ENCODE measurements around the gene SCN5A.

Gene SCN5A

DNA sequence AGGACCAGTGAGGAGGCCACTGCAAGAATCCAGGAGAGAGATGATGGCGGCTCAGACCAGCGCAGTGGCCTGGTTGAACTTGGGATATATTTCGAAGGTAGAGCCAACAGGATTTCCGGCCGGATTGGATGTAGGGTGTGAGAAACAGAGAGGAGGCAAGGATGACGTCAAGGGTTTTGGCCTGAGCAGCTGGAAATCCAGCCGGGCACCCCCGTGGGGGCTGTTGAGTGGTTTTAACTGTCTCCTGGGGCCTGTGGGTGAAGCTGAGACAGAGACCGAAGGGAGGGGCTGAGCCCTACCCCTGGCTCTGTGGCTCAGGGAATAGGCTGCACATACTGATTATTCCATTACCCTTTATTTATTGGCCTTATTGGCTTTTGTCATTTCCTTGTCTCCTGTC, 107.7 kb downstream of the SCN5A start:
- peaks cover 3% of the 10 kb centered on the region; the same call in 1 of the 2 replicates for H3K36me3 ChIP-seq (ENCODE audit: insufficient read depth, low read length)
- no peaks in the 10 kb centered on the region for H3K9me3 ChIP-seq (ENCODE audit: control insufficient read depth, insufficient read depth, low read length)
- no peak overlapping the region for H3K9ac ChIP-seq (ENCODE audit: low read depth, low read length)
- H3K4me1 ChIP-seq (ENCODE audit: insufficient read depth, low read length), result no peaks in the 10 kb centered on the region

GRCh38 chr3:38538773-38539353, 110.6 kb downstream of the SCN5A start:
- no peaks in the 10 kb centered on the region for H3K4me1 ChIP-seq (ENCODE audit: insufficient read depth, low read length)
- no peak overlapping the region for H3K9ac ChIP-seq (ENCODE audit: low read depth, low read length)
- peaks cover 3% of the 10 kb centered on the region; the same call in 1 of the 2 replicates for H3K36me3 ChIP-seq (ENCODE audit: insufficient read depth, low read length)
- H3K9me3 ChIP-seq (ENCODE audit: control insufficient read depth, insufficient read depth, low read length), result no peaks in the 10 kb centered on the region

- no peaks in the 10 kb centered on the region for H3K4me1 ChIP-seq (ENCODE audit: insufficient read depth, low read length)
- peaks cover 3% of the 10 kb centered on the region; the same call in 1 of the 2 replicates for H3K36me3 ChIP-seq (ENCODE audit: insufficient read depth, low read length)
- no peaks in the 10 kb centered on the region for H3K9me3 ChIP-seq (ENCODE audit: control insufficient read depth, insufficient read depth, low read length)
- no peak overlapping the region for H3K9ac ChIP-seq (ENCODE audit: low read depth, low read length)
These were observed 112.8 kb downstream of the SCN5A start for GRCh38 chr3:38536671-38537070.

GRCh38 chr3:38534604-38535003, 114.9 kb downstream of the SCN5A start:
- H3K9ac ChIP-seq (ENCODE audit: low read depth, low read length), result no peak overlapping the region
- H3K36me3 ChIP-seq (ENCODE audit: insufficient read depth, low read length), result peaks cover 3% of the 10 kb centered on the region; the same call in 1 of the 2 replicates
- H3K4me1 ChIP-seq (ENCODE audit: insufficient read depth, low read length), result no peaks in the 10 kb centered on the region
- no peaks in the 10 kb centered on the region for H3K9me3 ChIP-seq (ENCODE audit: control insufficient read depth, insufficient read depth, low read length)

GRCh38 chr3:38534180-38534579, 115.3 kb downstream of the SCN5A start:
- H3K9ac ChIP-seq (ENCODE audit: low read depth, low read length), result no peak overlapping the region
- no peaks in the 10 kb centered on the region for H3K4me1 ChIP-seq (ENCODE audit: insufficient read depth, low read length)
- H3K36me3 ChIP-seq (ENCODE audit: insufficient read depth, low read length), result peaks cover 3% of the 10 kb centered on the region; the same call in 1 of the 2 replicates
- H3K9me3 ChIP-seq (ENCODE audit: control insufficient read depth, insufficient read depth, low read length), result no peaks in the 10 kb centered on the region

GRCh38 chr3:38533285-38533976, 116.1 kb downstream of the SCN5A start:
- Histone ChIP-seq H3K9ac (ENCODE audit: low read depth, low read length) (no peak overlapping the region), H3K4me1 (ENCODE audit: insufficient read depth, low read length) (no peaks in the 10 kb centered on the region), H3K36me3 (ENCODE audit: insufficient read depth, low read length) (peaks cover 3% of the 10 kb centered on the region; the same call in 1 of the 2 replicates), H3K9me3 (ENCODE audit: control insufficient read depth, insufficient read depth, low read length) (no peaks in the 10 kb centered on the region)

DNA sequence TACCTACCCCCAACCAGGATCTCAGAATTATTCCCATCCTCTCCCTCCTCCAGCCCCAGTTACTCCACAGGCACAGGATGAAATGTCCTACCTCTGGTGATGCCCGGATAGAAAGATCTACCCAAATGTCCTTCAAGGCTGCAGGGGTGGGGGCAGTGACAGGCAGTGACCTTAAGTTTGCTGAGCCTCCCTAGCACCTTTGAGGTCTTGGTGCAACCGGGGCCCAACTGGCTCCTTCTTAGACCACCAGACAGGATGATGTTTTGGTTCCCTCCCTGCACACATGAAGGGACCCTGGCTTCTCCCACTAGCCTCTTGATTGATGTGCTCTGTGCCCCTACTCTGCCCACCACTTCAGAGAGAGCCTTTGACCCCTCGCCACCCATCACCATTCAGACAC, 117.0 kb downstream of the SCN5A start:
- no peaks in the 10 kb centered on the region for H3K9me3 ChIP-seq (ENCODE audit: control insufficient read depth, insufficient read depth, low read length)

DNA sequence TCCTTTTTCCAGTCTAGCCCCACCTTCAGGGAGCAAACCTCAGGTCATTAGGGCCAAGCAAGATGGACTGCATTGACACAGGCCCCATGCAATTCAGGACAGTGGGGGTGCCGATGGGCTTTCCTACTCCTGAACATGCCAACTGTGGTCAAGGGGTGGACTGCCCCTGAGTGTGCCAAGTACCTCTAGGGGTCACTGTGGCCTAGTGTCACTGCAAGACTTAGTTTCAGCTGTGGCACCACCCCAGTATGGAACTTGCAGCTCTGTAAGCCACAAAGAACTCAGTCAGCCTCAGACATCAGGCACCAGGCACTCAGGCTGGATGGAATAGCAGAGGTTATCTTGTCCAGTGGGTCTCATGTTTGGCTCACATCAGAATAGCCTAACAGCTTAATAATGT, 121.0 kb downstream of the SCN5A start:
- H3K9me3 ChIP-seq (ENCODE audit: control insufficient read depth, insufficient read depth, low read length), result no peaks in the 10 kb centered on the region
- no peaks in the 10 kb centered on the region for H3K4me1 ChIP-seq (ENCODE audit: insufficient read depth, low read length)
- no peak overlapping the region for H3K9ac ChIP-seq (ENCODE audit: low read depth, low read length)
- peaks cover 6% of the 10 kb centered on the region; the same call in 1 of the 2 replicates for H3K36me3 ChIP-seq (ENCODE audit: insufficient read depth, low read length)

More for the DNA sequence above, 117.0 kb downstream of the SCN5A start:
- Histone ChIP-seq H3K36me3 (ENCODE audit: insufficient read depth, low read length) (peaks cover 3% of the 10 kb centered on the region; the same call in 1 of the 2 replicates), H3K4me1 (ENCODE audit: insufficient read depth, low read length) (no peaks in the 10 kb centered on the region), H3K9ac (ENCODE audit: low read depth, low read length) (no peak overlapping the region)

GRCh38 chr3:38526792-38527191, 122.7 kb downstream of the SCN5A start:
- Histone ChIP-seq H3K4me1 (ENCODE audit: insufficient read depth, low read length) (no peaks in the 10 kb centered on the region), H3K36me3 (ENCODE audit: insufficient read depth, low read length) (peaks cover 6% of the 10 kb centered on the region; the same call in 1 of the 2 replicates), H3K9me3 (ENCODE audit: control insufficient read depth, insufficient read depth, low read length) (no peaks in the 10 kb centered on the region), H3K9ac (ENCODE audit: low read depth, low read length) (no peak overlapping the region)

DNA sequence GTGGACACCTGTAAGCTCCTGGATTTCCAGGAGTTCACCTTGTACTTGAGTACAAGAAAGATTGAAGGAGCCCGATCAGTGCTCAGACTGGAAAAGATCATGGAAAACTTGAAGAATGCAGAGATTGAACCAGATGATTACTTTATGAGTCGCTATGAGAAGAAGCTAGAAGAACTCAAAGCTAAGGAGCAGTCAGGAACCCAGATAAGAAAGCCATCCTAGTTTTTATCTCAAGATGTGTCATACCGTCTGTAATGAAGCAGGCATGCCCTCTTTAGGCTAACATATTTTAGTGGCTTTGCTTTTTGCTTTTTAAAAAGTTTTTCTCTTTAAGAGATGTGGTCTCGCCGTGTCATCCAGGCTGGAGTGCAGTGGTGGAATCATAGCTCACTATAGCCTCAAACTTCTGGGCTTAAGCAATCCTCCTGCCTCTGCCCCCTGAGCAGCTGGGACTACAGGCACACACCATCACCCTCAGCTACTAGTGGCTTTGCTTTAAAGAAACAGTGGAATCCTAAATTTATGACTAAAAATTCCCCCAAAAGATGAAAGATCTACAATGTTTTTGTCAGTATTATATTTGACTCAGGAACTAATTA, 125.2 kb downstream of the SCN5A start:
- Histone ChIP-seq H3K4me1 (ENCODE audit: insufficient read depth, low read length) (no peaks in the 10 kb centered on the region; the same call in 1 of the 2 replicates), H3K9me3 (ENCODE audit: control insufficient read depth, insufficient read depth, low read length) (no peaks in the 10 kb centered on the region), H3K9ac (ENCODE audit: low read depth, low read length) (no peak overlapping the region), H3K36me3 (ENCODE audit: insufficient read depth, low read length) (peaks cover 6% of the 10 kb centered on the region; the same call in 1 of the 2 replicates)

DNA sequence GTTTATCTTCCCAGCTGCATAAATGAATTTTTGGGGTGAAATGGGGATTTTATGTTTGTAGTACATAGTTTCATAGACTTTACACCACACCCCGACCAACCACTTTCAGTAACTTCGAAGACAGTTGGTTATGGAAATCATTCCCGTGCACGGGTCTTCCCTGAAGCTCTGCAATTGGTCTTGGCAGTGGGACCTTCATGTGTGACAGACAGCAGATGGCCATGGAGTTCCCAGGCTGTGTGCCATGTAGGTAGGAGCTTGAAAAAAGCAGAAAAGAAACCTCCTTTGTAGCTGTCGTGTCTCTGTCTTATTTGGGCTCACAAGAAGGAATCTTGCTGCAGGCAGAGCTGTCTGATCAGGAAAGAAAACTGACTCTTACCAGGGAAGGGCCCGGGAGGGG, 127.5 kb downstream of the SCN5A start:
- H3K36me3 ChIP-seq (ENCODE audit: insufficient read depth, low read length), result peaks cover 6% of the 10 kb centered on the region; the same call in 1 of the 2 replicates
- no peak overlapping the region for H3K9ac ChIP-seq (ENCODE audit: low read depth, low read length)
- no peaks in the 10 kb centered on the region for H3K9me3 ChIP-seq (ENCODE audit: control insufficient read depth, insufficient read depth, low read length)
- H3K4me1 ChIP-seq (ENCODE audit: insufficient read depth, low read length), result no peaks in the 10 kb centered on the region; the same call in 1 of the 2 replicates

DNA sequence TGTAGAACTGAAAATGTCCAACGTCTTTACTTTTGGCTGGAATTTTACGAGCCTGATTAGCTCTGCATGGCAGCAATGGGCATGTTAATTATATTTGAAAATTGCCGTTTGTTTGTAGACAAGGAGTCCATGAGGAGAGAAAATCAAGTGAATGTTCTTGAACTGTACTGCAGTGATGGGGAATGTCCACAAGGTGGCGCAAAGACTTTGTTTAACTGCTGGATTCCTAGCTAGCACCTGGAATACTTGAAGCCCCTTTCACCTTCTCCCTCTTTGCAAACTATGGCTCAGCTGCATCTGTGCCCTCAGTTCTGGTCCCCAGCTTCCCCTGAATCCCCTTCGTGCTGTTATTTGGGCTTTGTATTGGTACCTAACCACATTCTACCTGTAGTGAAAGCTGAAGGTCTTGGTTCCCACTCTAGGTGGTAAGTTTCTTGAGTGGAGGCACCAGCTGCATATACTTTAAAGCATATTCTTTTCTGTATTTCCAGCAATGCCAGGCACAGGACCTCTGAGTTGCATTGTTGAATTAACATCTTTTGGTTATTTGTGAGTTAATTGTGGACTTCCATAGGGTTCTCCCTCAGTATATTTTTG, 128.0 kb downstream of the SCN5A start:
- no peaks in the 10 kb centered on the region; the same call in 1 of the 2 replicates for H3K4me1 ChIP-seq (ENCODE audit: insufficient read depth, low read length)
- no peaks in the 10 kb centered on the region for H3K9me3 ChIP-seq (ENCODE audit: control insufficient read depth, insufficient read depth, low read length)
- H3K9ac ChIP-seq (ENCODE audit: low read depth, low read length), result no peak overlapping the region
- peaks cover 6% of the 10 kb centered on the region; the same call in 1 of the 2 replicates for H3K36me3 ChIP-seq (ENCODE audit: insufficient read depth, low read length)

DNA sequence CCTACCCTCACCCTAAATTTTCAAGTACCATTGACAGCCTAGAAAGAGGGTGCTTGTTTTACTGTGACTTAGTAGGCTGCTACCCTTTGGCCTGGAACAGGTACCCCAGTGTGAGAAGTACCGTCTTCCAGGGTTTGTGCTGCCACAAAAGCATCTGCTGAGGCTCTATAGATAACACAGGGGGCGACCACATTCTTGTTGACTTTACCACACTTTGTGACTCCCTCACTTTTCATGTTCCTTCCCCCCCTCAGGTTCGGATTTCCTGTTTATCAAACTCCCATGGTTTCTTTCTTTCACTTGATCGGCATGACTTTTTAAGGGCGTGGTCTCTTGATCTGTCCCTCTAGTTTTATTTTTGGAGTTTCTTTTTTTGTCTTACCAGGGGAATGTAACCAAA, 129.8 kb downstream of the SCN5A start:
- Histone ChIP-seq H3K9me3 (ENCODE audit: control insufficient read depth, insufficient read depth, low read length) (no peaks in the 10 kb centered on the region), H3K36me3 (ENCODE audit: insufficient read depth, low read length) (peaks cover 6% of the 10 kb centered on the region; the same call in 1 of the 2 replicates), H3K4me1 (ENCODE audit: insufficient read depth, low read length) (no peaks in the 10 kb centered on the region; the same call in 1 of the 2 replicates), H3K9ac (ENCODE audit: low read depth, low read length) (no peak overlapping the region)

- peaks cover 2% of the 10 kb centered on the region; the same call in 1 of the 2 replicates for H3K36me3 ChIP-seq (ENCODE audit: insufficient read depth, low read length)
- no peak overlapping the region for H3K9ac ChIP-seq (ENCODE audit: low read depth, low read length)
- H3K9me3 ChIP-seq (ENCODE audit: control insufficient read depth, insufficient read depth, low read length), result no peaks in the 10 kb centered on the region
- H3K4me1 ChIP-seq (ENCODE audit: insufficient read depth, low read length), result no peaks in the 10 kb centered on the region; the same call in 1 of the 2 replicates
These were observed 130.5 kb downstream of the SCN5A start for GRCh38 chr3:38519000-38519399.
